ENCODE measurements around the gene MRPL19.

DNA sequence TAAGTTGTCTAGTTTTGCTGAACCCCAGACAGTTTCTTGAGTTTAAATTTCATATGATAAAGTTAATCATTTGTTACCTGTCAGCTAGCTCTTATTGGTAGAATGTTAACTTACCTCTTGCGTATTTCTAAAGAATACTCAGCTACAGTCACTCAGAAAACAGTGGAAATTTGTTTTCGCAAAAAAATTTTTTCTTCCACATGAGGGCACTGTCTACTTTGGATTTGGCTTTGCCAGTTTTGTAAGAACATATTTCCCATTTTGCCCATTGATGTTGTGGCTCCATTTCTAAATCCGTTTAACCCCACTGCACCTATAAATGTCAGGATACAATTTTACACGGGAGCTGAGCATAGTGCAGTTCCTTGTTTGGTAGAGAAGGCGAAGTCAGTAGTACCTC is 83.3 kb downstream of the MRPL19 start:
- TF ChIP-seq, protein P1, sequence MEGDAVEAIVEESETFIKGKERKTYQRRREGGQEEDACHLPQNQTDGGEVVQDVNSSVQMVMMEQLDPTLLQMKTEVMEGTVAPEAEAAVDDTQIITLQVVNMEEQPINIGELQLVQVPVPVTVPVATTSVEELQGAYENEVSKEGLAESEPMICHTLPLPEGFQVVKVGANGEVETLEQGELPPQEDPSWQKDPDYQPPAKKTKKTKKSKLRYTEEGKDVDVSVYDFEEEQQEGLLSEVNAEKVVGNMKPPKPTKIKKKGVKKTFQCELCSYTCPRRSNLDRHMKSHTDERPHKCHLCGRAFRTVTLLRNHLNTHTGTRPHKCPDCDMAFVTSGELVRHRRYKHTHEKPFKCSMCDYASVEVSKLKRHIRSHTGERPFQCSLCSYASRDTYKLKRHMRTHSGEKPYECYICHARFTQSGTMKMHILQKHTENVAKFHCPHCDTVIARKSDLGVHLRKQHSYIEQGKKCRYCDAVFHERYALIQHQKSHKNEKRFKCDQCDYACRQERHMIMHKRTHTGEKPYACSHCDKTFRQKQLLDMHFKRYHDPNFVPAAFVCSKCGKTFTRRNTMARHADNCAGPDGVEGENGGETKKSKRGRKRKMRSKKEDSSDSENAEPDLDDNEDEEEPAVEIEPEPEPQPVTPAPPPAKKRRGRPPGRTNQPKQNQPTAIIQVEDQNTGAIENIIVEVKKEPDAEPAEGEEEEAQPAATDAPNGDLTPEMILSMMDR (conservative IDR thresholded peaks at IDR 0.05; ENCODE audit: low read depth, low read length) = peak; percentile 73
- TF ChIP-seq EZH2 (IDR thresholded peaks at IDR 0.05; ENCODE audit: low read length, unreplicated experiment) (no peak), EZH2phosphoT487 (IDR thresholded peaks at IDR 0.05; ENCODE audit: borderline replicate concordance, low read length) (no peak)
